ENCODE data around the gene LIX1L.

DNA sequence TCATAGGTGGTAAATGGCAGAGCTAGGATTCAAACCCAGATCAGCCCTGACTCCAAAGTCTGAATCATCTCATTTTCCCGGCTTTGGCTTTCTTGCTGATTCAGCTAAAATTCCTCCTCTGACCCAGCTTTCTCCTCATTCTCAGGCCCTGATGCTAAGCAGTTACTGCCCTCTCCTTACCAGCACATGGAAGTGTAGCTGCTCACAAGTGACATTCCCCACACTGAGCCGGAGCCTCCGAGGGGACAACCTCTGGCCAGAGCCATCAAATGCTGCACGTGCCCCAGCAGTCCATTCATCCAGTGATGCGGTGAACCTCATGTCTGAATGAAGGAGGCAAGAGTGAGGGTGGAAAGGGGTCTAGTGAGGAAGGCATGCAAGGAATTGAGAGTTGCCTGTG is 59.1 kb downstream of the LIX1L start:
- TF ChIP-seq, protein P1, sequence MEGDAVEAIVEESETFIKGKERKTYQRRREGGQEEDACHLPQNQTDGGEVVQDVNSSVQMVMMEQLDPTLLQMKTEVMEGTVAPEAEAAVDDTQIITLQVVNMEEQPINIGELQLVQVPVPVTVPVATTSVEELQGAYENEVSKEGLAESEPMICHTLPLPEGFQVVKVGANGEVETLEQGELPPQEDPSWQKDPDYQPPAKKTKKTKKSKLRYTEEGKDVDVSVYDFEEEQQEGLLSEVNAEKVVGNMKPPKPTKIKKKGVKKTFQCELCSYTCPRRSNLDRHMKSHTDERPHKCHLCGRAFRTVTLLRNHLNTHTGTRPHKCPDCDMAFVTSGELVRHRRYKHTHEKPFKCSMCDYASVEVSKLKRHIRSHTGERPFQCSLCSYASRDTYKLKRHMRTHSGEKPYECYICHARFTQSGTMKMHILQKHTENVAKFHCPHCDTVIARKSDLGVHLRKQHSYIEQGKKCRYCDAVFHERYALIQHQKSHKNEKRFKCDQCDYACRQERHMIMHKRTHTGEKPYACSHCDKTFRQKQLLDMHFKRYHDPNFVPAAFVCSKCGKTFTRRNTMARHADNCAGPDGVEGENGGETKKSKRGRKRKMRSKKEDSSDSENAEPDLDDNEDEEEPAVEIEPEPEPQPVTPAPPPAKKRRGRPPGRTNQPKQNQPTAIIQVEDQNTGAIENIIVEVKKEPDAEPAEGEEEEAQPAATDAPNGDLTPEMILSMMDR (conservative IDR thresholded peaks at IDR 0.05; ENCODE audit: low read length) = no peak
- TF ChIP-seq EZH2phosphoT487 (IDR thresholded peaks at IDR 0.05; ENCODE audit: borderline replicate concordance) = no peak

Measured in Loucy (cell line).